Measurements from ENCODE around the gene RAD51B.

DNA sequence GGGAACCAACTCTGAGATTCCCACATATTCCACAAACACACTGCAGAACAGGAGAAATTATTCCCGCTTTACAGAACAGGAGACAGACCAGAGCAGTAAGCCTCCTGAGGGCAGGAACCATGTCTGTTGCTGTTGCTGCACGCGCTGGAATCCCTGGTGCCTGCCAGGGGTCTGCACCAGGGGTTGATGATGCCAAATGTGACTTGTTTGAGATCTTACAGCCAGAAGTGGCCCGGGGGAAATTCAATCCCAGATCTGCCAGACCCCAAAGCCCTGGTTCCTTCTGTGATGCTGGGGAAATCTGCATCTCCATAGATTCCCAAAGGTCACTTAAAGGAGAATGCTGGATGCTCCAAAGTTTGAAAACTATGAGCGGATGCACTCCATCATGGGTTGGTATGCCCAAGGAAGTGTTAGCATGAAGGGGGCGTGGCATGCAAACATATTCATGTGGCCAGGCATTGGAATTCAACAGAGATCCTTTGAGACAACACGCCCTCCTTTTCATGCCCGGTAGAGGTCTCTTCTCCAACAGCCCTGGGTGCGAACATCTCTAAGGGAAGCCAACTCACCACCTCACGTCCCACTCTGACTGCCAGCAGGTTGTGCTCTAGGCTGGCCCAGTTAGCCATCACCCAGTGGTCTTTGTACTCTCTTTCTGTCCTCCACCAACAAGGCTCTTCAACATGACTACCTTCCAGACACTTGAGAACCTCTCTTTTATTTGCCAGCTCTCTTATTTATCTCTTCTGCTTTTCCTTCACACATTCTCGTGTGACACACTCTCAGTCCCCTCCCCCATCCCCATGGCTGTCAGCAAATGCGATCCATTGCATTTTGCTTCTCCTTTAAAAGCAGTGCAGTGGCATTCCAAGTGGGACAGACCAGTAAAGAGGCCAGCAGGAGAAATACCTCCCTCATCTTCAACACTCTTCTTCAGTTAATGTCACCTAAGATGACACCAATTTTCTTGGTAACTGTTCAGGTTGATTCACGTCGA, 841.9 kb downstream of the RAD51B start:
- TF ChIP-seq POLR2AphosphoS5 (IDR thresholded peaks at IDR 0.05; ENCODE audit: low read depth, low read length) (no peak), POLR2A (IDR thresholded peaks at IDR 0.05; ENCODE audit: low read depth, low read length) (no peak), TAF1 (IDR thresholded peaks at IDR 0.05; ENCODE audit: borderline replicate concordance, low read depth, low read length) (no peak)

Data from GM12892 (cell line).